Peyer's patch (tissue), 4 donors: Measurements from ENCODE around the gene MANEAL. TPM values are rescaled to one million over a fixed set of nuclear protein-coding genes. Genes with fewer than 3 reads are reported as not detected.
A peak's percentile ranks its signal among the peaks of the same experiment; 100 is the strongest.

Experiments
- DNase-seq, 3 donors: peaks; one replicate each; pipeline ENCODE4 v3.0.0-alpha.2; 2017 to 2019
- H3K27ac ChIP-seq, 4 donors: fragments of 200-600 bp; sonication (generic); one replicate each; pipeline ENCODE4 v1.5.1; 2016 to 2019
- H3K27me3 ChIP-seq, 2 donors: fragments of 200-600 bp; sonication (generic); one replicate each; pipeline ENCODE4 v1.5.1; 2019
- H3K36me3 ChIP-seq, 3 donors: fragments of 200-600 bp; sonication (generic); one replicate each; pipeline ENCODE4 v1.5.1; 2016 to 2019
- H3K4me1 ChIP-seq, 4 donors: fragments of 200-600 bp; sonication (generic); one replicate each; pipeline ENCODE4 v1.5.1; 2016 to 2019
- H3K4me3 ChIP-seq, 4 donors: fragments of 200-600 bp; sonication (generic); 1 replicate in 3 of 4; 2 replicates in 1 of 4; pipeline ENCODE4 v1.5.1; 2016 to 2019; ENCODE audit warnings: mild to moderate bottlenecking in 1 of 4
- H3K9me3 ChIP-seq, 4 donors: fragments of 200-600 bp; sonication (generic); one replicate each; pipeline ENCODE4 v1.5.1; 2016 to 2019; ENCODE audit warnings: mild to moderate bottlenecking in 1 of 4
- CTCF ChIP-seq, 6 experiments: fragments of 450-650 bp in 4 of 6; fragments of 200-600 bp in 2 of 6; sonication (generic) in 1 of 6; IDR thresholded peaks; one replicate each; pipeline ENCODE4 v1.5.1; 2017 to 2019; ENCODE audit warnings: antibody characterized with exemption in 6 of 6, mild to moderate bottlenecking in 3 of 6, moderate library complexity in 1 of 6
- POLR2A ChIP-seq, 2 donors: fragments of 450-650 bp; IDR thresholded peaks; one replicate each; pipeline ENCODE4 v1.5.1; 2017; ENCODE audit warnings: antibody characterized with exemption in 2 of 2, mild to moderate bottlenecking in 2 of 2, moderate library complexity in 2 of 2
- total RNA-seq, 4 donors: library from RNA; depleted of rRNA; stranded (reverse); fragments of >200 nt; gene quantifications; one replicate each; pipeline ENCODE4 v1.1.0, GENCODE V29; 2016

MANEAL gene
- total RNA-seq, 4 donors from 2014 or later = 3.3 to 3.8 (median 3.6) TPM

- H3K27ac ChIP-seq = peak overlapping the region in 1 of 4 donors; percentile 19
- TF ChIP-seq CTCF (IDR thresholded peaks at IDR 0.05) = peak in 1 of 6 experiments; percentile 19
- TF ChIP-seq POLR2A (IDR thresholded peaks at IDR 0.05) = peak in 1 of 2 donors; percentile 20
- H3K4me3 ChIP-seq = peak overlapping the region; percentile 30 to 73 (median 58)
- no peaks in the 10 kb centered on the region for H3K36me3 ChIP-seq
- peaks cover 0 to 17% (median 0%) of the 10 kb centered on the region in 4 donors for H3K4me1 ChIP-seq
- DNase-seq = peak in 1 of 3 donors; percentile 73
- no peaks in the 10 kb centered on the region for H3K9me3 ChIP-seq
- H3K27me3 ChIP-seq = peaks cover 0 to 14% of the 10 kb centered on the region in 2 donors
Observed at GRCh38 chr1:37752583-37753471, 40.8 kb upstream of the MANEAL start.

- Histone ChIP-seq H3K36me3 (no peaks in the 10 kb centered on the region), H3K9me3 (no peaks in the 10 kb centered on the region), H3K27me3 (peaks cover 0 to 14% of the 10 kb centered on the region in 2 donors), H3K4me3 (peak overlapping the region in 2 of 4 donors; percentile 54 to 61), H3K27ac (no peak overlapping the region), H3K4me1 (peaks cover 0 to 17% (median 0%) of the 10 kb centered on the region in 4 donors)
- TF ChIP-seq POLR2A (IDR thresholded peaks at IDR 0.05) (no peak), CTCF (IDR thresholded peaks at IDR 0.05) (no peak)
- DNase-seq = no peak
Observed at GRCh38 chr1:37753473-37754321, 40.0 kb upstream of the MANEAL start.

GRCh38 chr1:37755290-37755689 lies 38.4 kb upstream of the MANEAL start:
- DNase-seq = no peak
- peaks cover 0 to 17% (median 0%) of the 10 kb centered on the region in 4 donors for H3K4me1 ChIP-seq
- H3K4me3 ChIP-seq = no peak overlapping the region
- TF ChIP-seq CTCF (IDR thresholded peaks at IDR 0.05) = no peak
- TF ChIP-seq POLR2A (IDR thresholded peaks at IDR 0.05) = no peak
- H3K36me3 ChIP-seq = no peaks in the 10 kb centered on the region
- peaks cover 0 to 14% of the 10 kb centered on the region in 2 donors for H3K27me3 ChIP-seq
- H3K27ac ChIP-seq = no peak overlapping the region
- H3K9me3 ChIP-seq = no peaks in the 10 kb centered on the region

- no peak overlapping the region for H3K4me3 ChIP-seq
- H3K4me1 ChIP-seq = peaks cover 0 to 17% (median 0%) of the 10 kb centered on the region in 4 donors
- peaks cover 0 to 14% of the 10 kb centered on the region in 2 donors for H3K27me3 ChIP-seq
- TF ChIP-seq CTCF (IDR thresholded peaks at IDR 0.05) (no peak), POLR2A (IDR thresholded peaks at IDR 0.05) (no peak)
- no peaks in the 10 kb centered on the region for H3K36me3 ChIP-seq
- H3K27ac ChIP-seq = no peak overlapping the region
- no peaks in the 10 kb centered on the region for H3K9me3 ChIP-seq
- DNase-seq = no peak
Observed at GRCh38 chr1:37755951-37756560, 37.6 kb upstream of the MANEAL start.

- H3K4me3 ChIP-seq = no peak overlapping the region
- H3K9me3 ChIP-seq = no peaks in the 10 kb centered on the region
- H3K27ac ChIP-seq = no peak overlapping the region
- H3K27me3 ChIP-seq = peaks cover 0 to 9% of the 10 kb centered on the region in 2 donors
- no peaks in the 10 kb centered on the region for H3K4me1 ChIP-seq
- no peaks in the 10 kb centered on the region for H3K36me3 ChIP-seq
- TF ChIP-seq POLR2A (IDR thresholded peaks at IDR 0.05) (no peak), CTCF (IDR thresholded peaks at IDR 0.05) (no peak)
- DNase-seq = no peak
Observed at GRCh38 chr1:37759451-37759850, 34.2 kb upstream of the MANEAL start.
